Peyer's patch (tissue), 4 donors: Measurements from ENCODE around the gene LRP10.

Experiments
- POLR2A ChIP-seq, 2 donors: fragments of 450-650 bp; IDR thresholded peaks; one replicate each; pipeline ENCODE4 v1.5.1; 2017; ENCODE audit warnings: antibody characterized with exemption in 2 of 2, mild to moderate bottlenecking in 2 of 2, moderate library complexity in 2 of 2
- TF ChIP-seq, protein P1 (sequence below), 6 experiments: fragments of 450-650 bp in 4 of 6; fragments of 200-600 bp in 2 of 6; sonication (generic) in 1 of 6; IDR thresholded peaks; one replicate each; pipeline ENCODE4 v1.5.1; 2017 to 2019; ENCODE audit warnings: antibody characterized with exemption in 6 of 6, mild to moderate bottlenecking in 3 of 6, moderate library complexity in 1 of 6

DNA sequence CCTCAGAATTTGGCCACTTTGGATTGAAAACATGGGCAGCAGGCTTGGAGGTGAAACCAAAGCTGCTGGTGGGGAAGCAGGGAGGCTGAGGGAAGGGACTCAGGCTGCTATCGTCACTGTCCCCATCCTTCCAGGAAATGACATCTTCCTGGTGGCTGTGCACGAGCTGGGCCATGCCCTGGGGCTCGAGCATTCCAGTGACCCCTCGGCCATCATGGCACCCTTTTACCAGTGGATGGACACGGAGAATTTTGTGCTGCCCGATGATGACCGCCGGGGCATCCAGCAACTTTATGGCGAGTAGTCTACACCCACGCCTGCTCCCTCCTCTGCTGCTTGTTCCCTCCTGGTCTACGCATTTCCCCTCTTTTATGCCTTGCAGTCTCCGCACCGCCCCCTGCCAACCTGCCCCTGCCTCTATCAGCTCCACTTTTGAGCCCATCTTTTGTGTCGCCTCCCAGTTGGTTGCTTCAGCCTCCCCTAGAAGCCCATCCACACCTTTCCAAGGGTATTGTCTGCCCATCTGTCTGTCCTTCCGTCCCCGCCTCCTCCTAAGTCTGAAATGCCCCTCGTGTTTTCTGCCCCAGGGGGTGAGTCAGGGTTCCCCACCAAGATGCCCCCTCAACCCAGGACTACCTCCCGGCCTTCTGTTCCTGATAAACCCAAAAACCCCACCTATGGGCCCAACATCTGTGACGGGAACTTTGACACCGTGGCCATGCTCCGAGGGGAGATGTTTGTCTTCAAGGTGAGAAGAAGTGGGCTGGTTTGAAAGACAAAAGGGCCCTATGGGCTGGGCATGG, 28.2 kb upstream of the LRP10 start:
- TF ChIP-seq, protein P1, sequence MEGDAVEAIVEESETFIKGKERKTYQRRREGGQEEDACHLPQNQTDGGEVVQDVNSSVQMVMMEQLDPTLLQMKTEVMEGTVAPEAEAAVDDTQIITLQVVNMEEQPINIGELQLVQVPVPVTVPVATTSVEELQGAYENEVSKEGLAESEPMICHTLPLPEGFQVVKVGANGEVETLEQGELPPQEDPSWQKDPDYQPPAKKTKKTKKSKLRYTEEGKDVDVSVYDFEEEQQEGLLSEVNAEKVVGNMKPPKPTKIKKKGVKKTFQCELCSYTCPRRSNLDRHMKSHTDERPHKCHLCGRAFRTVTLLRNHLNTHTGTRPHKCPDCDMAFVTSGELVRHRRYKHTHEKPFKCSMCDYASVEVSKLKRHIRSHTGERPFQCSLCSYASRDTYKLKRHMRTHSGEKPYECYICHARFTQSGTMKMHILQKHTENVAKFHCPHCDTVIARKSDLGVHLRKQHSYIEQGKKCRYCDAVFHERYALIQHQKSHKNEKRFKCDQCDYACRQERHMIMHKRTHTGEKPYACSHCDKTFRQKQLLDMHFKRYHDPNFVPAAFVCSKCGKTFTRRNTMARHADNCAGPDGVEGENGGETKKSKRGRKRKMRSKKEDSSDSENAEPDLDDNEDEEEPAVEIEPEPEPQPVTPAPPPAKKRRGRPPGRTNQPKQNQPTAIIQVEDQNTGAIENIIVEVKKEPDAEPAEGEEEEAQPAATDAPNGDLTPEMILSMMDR (IDR thresholded peaks at IDR 0.05): no peak
- TF ChIP-seq POLR2A (IDR thresholded peaks at IDR 0.05): no peak
